Sigmoid colon (tissue), 4 donors: ENCODE results near the gene KCNIP4.

Experiments used
- EP300 ChIP-seq, 4 donors: sonication (generic); formaldehyde crosslinking; IDR thresholded peaks; one replicate each; pipeline ENCODE4 v1.6.1; 2017; ENCODE audit warnings: antibody characterized with exemption in 4 of 4
- TF ChIP-seq, protein P1 (sequence below), 4 experiments: fragments of 450-650 bp in 3 of 4; fragments of 200-600 bp in 1 of 4; IDR thresholded peaks; one replicate each; pipeline ENCODE4 v1.5.1; 2016 to 2019; ENCODE audit warnings: antibody characterized with exemption in 4 of 4, mild to moderate bottlenecking in 3 of 4, moderate library complexity in 2 of 4

DNA sequence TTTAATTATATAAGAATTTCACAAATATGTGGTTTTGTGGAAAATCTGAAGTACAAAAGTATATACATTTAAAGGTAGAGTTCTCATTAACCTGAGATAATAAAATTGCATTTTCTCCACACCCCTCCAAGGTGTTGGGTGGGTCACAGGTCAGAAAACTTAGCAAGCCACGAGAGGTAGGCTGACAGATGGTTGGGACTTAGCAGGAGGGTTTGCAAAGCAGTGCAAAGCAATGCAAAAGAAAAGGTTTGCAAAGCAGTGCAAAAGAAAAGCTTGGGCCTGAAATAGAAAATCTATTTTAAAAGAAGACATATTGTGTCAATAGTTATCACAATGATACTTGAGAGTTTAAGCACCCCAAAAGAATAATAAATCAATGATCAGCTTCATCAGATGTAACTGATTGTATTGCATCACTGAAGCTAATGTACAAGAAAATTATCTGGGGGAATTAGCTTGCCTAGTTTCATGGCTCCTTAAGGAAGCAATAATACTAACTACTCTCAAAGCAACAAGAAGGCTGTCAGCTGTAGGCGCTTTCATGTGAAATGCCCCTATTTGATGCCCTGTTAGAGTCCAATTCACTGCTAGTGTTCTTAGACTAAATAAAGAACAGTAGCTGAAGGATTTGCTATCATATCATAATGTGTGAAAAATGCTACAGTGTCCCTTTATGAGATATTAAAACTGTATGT is 319.5 kb downstream of the KCNIP4 start:
- TF ChIP-seq, protein P1, sequence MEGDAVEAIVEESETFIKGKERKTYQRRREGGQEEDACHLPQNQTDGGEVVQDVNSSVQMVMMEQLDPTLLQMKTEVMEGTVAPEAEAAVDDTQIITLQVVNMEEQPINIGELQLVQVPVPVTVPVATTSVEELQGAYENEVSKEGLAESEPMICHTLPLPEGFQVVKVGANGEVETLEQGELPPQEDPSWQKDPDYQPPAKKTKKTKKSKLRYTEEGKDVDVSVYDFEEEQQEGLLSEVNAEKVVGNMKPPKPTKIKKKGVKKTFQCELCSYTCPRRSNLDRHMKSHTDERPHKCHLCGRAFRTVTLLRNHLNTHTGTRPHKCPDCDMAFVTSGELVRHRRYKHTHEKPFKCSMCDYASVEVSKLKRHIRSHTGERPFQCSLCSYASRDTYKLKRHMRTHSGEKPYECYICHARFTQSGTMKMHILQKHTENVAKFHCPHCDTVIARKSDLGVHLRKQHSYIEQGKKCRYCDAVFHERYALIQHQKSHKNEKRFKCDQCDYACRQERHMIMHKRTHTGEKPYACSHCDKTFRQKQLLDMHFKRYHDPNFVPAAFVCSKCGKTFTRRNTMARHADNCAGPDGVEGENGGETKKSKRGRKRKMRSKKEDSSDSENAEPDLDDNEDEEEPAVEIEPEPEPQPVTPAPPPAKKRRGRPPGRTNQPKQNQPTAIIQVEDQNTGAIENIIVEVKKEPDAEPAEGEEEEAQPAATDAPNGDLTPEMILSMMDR (IDR thresholded peaks at IDR 0.05) = no peak
- TF ChIP-seq EP300 (IDR thresholded peaks at IDR 0.05) = no peak
